ENCODE results near the gene TMEM161A.

- TF ChIP-seq CTCF (IDR thresholded peaks at IDR 0.05) (no peak), POLR2A (IDR thresholded peaks at IDR 0.05) (no peak)
These were observed 32.2 kb downstream of the TMEM161A start for GRCh38 chr19:19106056-19106551.
